Measurements from ENCODE around the gene GPC5. TPM values are rescaled to one million over a fixed set of nuclear protein-coding genes. Genes with fewer than 3 reads are reported as not detected.

The GPC5 gene
- 0.40 TPM for polyA plus RNA-seq (2013, experiment 1 of 2)
- 0.40 TPM for polyA plus RNA-seq (2013, experiment 2 of 2)

DNA sequence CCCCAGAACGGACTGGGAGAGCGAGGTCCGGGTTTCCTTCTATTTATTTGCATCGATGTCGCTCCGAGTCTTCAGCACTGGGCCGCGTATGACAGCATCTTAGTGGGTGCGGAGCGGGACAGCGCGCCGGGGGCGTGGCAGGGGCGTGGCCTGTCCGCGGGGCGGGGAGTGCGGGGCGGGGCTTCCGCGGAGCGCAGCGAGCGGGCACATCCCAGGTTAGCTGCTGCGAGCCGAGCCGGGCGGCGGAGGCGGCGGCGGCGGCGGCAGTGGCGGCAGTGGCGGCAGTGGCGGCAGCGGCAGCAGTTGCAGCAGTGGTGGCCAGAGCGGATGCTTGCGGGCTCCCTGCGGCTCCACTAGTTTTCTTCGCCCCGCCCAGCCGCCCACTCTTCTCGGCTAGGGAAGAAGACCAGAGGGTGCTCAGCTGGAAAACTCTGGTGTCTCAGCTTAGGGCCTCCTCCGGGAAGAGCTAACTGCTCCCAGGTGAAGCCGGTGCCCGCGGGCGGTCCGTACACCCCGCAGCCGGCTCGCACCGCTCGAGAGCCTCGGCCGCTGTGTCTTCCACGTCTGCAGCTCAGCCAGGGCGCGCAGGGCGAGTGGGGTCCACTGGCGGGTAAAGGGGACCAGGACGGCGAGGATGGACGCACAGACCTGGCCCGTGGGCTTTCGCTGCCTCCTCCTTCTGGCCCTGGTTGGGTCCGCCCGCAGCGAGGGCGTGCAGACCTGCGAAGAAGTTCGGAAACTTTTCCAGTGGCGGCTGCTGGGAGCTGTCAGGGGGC, at the start of gene GPC5:
TSS of gene GPC5 (plus strand) at position 209 of the 776 bp plus-strand sequence.
- peak; percentile 63 for DNase-seq
- no peak within 1 kb of the TSS for H3K4ac ChIP-seq (ENCODE audit: low read depth in 1 of 2, low read length in 2 of 2)
- no peak within 1 kb of the TSS for H4K91ac ChIP-seq (ENCODE audit: low read length)
- peak within 1 kb of the TSS; percentile 95 for H2AFZ ChIP-seq (ENCODE audit: low read depth, low read length)
- H3K36me3 ChIP-seq (ENCODE audit: control insufficient read depth in 1 of 2, insufficient read depth in 2 of 2, low read depth in 1 of 2, low read length in 2 of 2), result no peaks in the 10 kb centered on the region
- H3K4me2 ChIP-seq (ENCODE audit: low read length, poor library complexity, severe bottlenecking), result peak within 1 kb of the TSS; percentile 100
- H3K27ac ChIP-seq (ENCODE audit: low read length, poor library complexity, severe bottlenecking), result no peak within 1 kb of the TSS
- H4K8ac ChIP-seq (ENCODE audit: low read length), result no peak within 1 kb of the TSS
- no peaks in the 10 kb centered on the region for H3K9me3 ChIP-seq (ENCODE audit: control insufficient read depth, low read length)
- H2BK5ac ChIP-seq (ENCODE audit: low read depth, low read length, poor library complexity, severe bottlenecking), result no peak within 1 kb of the TSS
- peaks cover 25 to 84% of the 10 kb centered on the region in 2 experiments for H3K27me3 ChIP-seq (ENCODE audit: control insufficient read depth in 1 of 2, insufficient read depth in 1 of 2, low read length in 2 of 2)
- H2AK5ac ChIP-seq (ENCODE audit: low read length, severe bottlenecking), result no peak within 1 kb of the TSS
- H2BK15ac ChIP-seq (ENCODE audit: low read depth, poor library complexity, severe bottlenecking), result no peak within 1 kb of the TSS
- H2BK12ac ChIP-seq (ENCODE audit: low read length in 2 of 2), result peak within 1 kb of the TSS in 1 of 2 experiments; percentile 54
- H3K4me1 ChIP-seq (ENCODE audit: control insufficient read depth, insufficient read depth, low read depth, low read length), result peaks cover 8% of the 10 kb centered on the region
- H3K4me3 ChIP-seq (ENCODE audit: insufficient read depth in 1 of 2, low read depth in 1 of 2, low read length in 2 of 2), result peak within 1 kb of the TSS; percentile 66 to 77
- H3K18ac ChIP-seq (ENCODE audit: low read depth in 1 of 2, low read length in 2 of 2), result peak within 1 kb of the TSS in 1 of 2 experiments; percentile 70
- WGBS, result 1% methylated on average over 66 of the region's 76 CpGs
- H3K23ac ChIP-seq (ENCODE audit: low read length in 2 of 2), result peak within 1 kb of the TSS in 1 of 2 experiments; percentile 98
- H3K9ac ChIP-seq (ENCODE audit: low read length), result no peak within 1 kb of the TSS
- H3K14ac ChIP-seq (ENCODE audit: low read length in 2 of 2), result peak within 1 kb of the TSS in 1 of 2 experiments; percentile 95
- H2BK120ac ChIP-seq (ENCODE audit: low read depth, low read length), result no peak within 1 kb of the TSS
- no peaks in the 10 kb centered on the region for H3K79me1 ChIP-seq (replicated peaks; ENCODE audit: low read length, poor library complexity, severe bottlenecking)

DNA sequence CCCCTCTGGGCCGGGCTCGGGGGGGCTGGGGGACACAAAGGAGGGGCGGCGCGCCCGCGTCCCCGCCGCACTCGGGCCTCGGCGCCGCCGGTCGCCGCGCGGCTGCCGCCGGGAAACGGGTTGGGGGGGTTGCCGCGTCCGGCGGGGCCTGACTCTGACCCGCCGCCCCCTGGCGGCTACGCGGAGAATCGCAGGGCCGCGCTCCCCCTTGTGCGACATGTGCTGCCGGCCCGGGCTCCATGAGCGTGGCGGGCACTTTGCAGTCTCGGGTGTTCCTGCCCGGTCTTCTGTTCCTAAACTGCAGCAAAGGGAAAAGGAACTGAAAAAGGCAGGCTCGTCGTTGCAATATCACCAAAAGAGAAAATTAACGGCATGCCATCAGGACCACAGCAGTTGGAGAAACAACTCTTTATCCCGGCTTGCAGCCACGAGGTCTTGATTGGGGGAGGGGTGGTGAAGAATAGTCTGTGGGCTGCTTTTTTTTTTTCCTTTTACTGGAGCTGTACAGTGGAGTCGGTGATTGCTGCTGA, 49.5 kb upstream of the GPC5 start:
- Histone ChIP-seq H3K9me3 (ENCODE audit: control insufficient read depth, low read length) (no peaks in the 10 kb centered on the region), H2AFZ (ENCODE audit: low read depth, low read length) (no peak overlapping the region), H2BK12ac (ENCODE audit: low read length in 2 of 2) (no peak overlapping the region), H2BK5ac (ENCODE audit: low read depth, low read length, poor library complexity, severe bottlenecking) (peak overlapping the region; percentile 96), H3K23ac (ENCODE audit: low read length in 2 of 2) (no peak overlapping the region), H3K4me1 (ENCODE audit: control insufficient read depth, insufficient read depth, low read depth, low read length) (peaks cover 4% of the 10 kb centered on the region), H2AK5ac (ENCODE audit: low read length, severe bottlenecking) (no peak overlapping the region), H3K14ac (ENCODE audit: low read length in 2 of 2) (peak overlapping the region in 1 of 2 experiments; percentile 92), H3K27me3 (ENCODE audit: control insufficient read depth in 1 of 2, insufficient read depth in 1 of 2, low read length in 2 of 2) (peaks cover 0 to 19% of the 10 kb centered on the region in 2 experiments), H2BK15ac (ENCODE audit: low read depth, poor library complexity, severe bottlenecking) (peak overlapping the region; percentile 52), H2BK120ac (ENCODE audit: low read depth, low read length) (peak overlapping the region; percentile 95), H4K91ac (ENCODE audit: low read length) (peak overlapping the region; percentile 95), H3K4ac (ENCODE audit: low read depth in 1 of 2, low read length in 2 of 2) (peak overlapping the region in 1 of 2 experiments; percentile 97), H3K4me3 (ENCODE audit: insufficient read depth in 1 of 2, low read depth in 1 of 2, low read length in 2 of 2) (peak overlapping the region; percentile 94 to 97), H4K8ac (ENCODE audit: low read length) (peak overlapping the region; percentile 80), H3K27ac (ENCODE audit: low read length, poor library complexity, severe bottlenecking) (peak overlapping the region; percentile 60), H3K9ac (ENCODE audit: low read length) (peak overlapping the region; percentile 91), H3K4me2 (ENCODE audit: low read length, poor library complexity, severe bottlenecking) (peak overlapping the region; percentile 62), H3K18ac (ENCODE audit: low read depth in 1 of 2, low read length in 2 of 2) (peak overlapping the region; percentile 98 to 99), H3K79me1 (replicated peaks; ENCODE audit: low read length, poor library complexity, severe bottlenecking) (peaks cover 2% of the 10 kb centered on the region), H3K36me3 (ENCODE audit: control insufficient read depth in 1 of 2, insufficient read depth in 2 of 2, low read depth in 1 of 2, low read length in 2 of 2) (peaks cover 9 to 40% of the 10 kb centered on the region in 2 experiments)
- peak; percentile 89 for DNase-seq
- 0% methylated on average over 43 of the region's 46 CpGs for WGBS

DNA sequence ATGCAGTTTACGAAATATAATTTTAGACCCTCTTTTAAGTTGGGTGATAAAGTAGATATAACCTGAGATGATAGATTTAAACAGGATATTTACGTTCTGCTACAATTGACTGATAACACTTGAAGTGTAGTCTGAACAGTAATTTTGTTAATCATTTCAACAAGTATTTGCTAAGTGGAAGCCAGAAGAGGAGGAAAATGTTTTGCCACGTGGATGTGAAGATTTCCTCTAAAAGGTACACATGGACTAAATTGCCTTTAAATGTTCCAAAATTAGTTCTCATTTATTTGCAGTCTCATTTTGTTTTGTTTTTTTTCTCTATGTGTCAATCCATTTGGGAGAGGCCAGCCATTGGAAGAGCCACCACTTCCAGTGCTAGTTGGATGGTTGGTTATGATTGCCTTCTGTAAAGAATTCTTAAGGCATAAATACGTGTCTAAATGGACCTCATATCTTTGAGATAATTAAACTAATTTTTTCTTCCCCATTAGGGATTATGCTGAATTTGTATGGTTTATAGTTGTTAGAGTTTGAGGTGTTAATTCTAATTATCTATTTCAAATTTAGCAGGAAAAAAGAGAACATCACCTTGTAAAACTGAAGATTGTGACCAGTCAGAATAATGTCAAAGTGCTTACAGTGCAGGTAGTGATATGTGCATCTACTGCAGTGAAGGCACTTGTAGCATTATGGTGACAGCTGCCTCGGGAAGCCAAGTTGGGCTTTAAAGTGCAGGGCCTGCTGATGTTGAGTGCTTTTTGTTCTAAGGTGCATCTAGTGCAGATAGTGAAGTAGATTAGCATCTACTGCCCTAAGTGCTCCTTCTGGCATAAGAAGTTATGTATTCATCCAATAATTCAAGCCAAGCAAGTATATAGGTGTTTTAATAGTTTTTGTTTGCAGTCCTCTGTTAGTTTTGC, 48.2 kb upstream of the GPC5 start:
- Histone ChIP-seq H2BK12ac (ENCODE audit: low read length in 2 of 2) (no peak overlapping the region), H3K4ac (ENCODE audit: low read depth in 1 of 2, low read length in 2 of 2) (no peak overlapping the region), H3K36me3 (ENCODE audit: control insufficient read depth in 1 of 2, insufficient read depth in 2 of 2, low read depth in 1 of 2, low read length in 2 of 2) (peaks cover 9 to 53% of the 10 kb centered on the region in 2 experiments), H3K9me3 (ENCODE audit: control insufficient read depth, low read length) (no peaks in the 10 kb centered on the region), H2AFZ (ENCODE audit: low read depth, low read length) (no peak overlapping the region), H3K4me2 (ENCODE audit: low read length, poor library complexity, severe bottlenecking) (peak overlapping the region; percentile 62), H3K4me3 (ENCODE audit: insufficient read depth in 1 of 2, low read depth in 1 of 2, low read length in 2 of 2) (peak overlapping the region in 1 of 2 experiments; percentile 94), H3K79me1 (replicated peaks; ENCODE audit: low read length, poor library complexity, severe bottlenecking) (peaks cover 2% of the 10 kb centered on the region), H2BK5ac (ENCODE audit: low read depth, low read length, poor library complexity, severe bottlenecking) (no peak overlapping the region), H3K23ac (ENCODE audit: low read length in 2 of 2) (no peak overlapping the region), H2BK120ac (ENCODE audit: low read depth, low read length) (no peak overlapping the region), H2AK5ac (ENCODE audit: low read length, severe bottlenecking) (no peak overlapping the region), H2BK15ac (ENCODE audit: low read depth, poor library complexity, severe bottlenecking) (no peak overlapping the region), H3K18ac (ENCODE audit: low read depth in 1 of 2, low read length in 2 of 2) (no peak overlapping the region), H3K9ac (ENCODE audit: low read length) (peak overlapping the region; percentile 91), H3K27me3 (ENCODE audit: control insufficient read depth in 1 of 2, insufficient read depth in 1 of 2, low read length in 2 of 2) (peaks cover 0 to 11% of the 10 kb centered on the region in 2 experiments), H4K91ac (ENCODE audit: low read length) (no peak overlapping the region), H4K8ac (ENCODE audit: low read length) (no peak overlapping the region), H3K4me1 (ENCODE audit: control insufficient read depth, insufficient read depth, low read depth, low read length) (peaks cover 4% of the 10 kb centered on the region), H3K14ac (ENCODE audit: low read length in 2 of 2) (no peak overlapping the region), H3K27ac (ENCODE audit: low read length, poor library complexity, severe bottlenecking) (no peak overlapping the region)
- DNase-seq, result no peak
- WGBS, result 40% methylated on average over 3 of the region's 5 CpGs
